Spleen (tissue), 11 donors: Measurements from ENCODE around the gene NLRP4. TPM values are rescaled to one million over a fixed set of nuclear protein-coding genes. Genes with fewer than 3 reads are reported as not detected.

Source experiments
- DNase-seq: peaks from one replicate; pipeline ENCODE4 v3.0.0-alpha.2; 2020
- H3K27ac ChIP-seq, 8 donors: fragments of 200-600 bp; sonication (generic) in 7 of 8; 1 replicate in 4 of 8; 2 replicates in 4 of 8; pipeline versions ENCODE4 v1.5.0 to v1.8.0; 2016 to 2021; ENCODE audit warnings: inconsistent platforms in 4 of 8, mild to moderate bottlenecking in 4 of 8, moderate library complexity in 1 of 8
- H3K27me3 ChIP-seq, 7 donors: fragments of 200-600 bp; sonication (generic) in 6 of 7; replicated peaks in 1 of 7; 1 replicate in 4 of 7; 2 replicates in 3 of 7; pipeline versions ENCODE4 v1.5.0 to v1.8.0; 2016 to 2021; ENCODE audit warnings: inconsistent platforms in 3 of 7, mild to moderate bottlenecking in 1 of 7
- H3K36me3 ChIP-seq, 6 donors: fragments of 200-600 bp; sonication (generic) in 5 of 6; 1 replicate in 4 of 6; 2 replicates in 2 of 6; pipeline versions ENCODE4 v1.5.0 to v1.8.0; 2016 to 2021; ENCODE audit warnings: inconsistent platforms in 2 of 6
- H3K4me1 ChIP-seq, 6 donors: fragments of 200-600 bp; sonication (generic) in 5 of 6; 1 replicate in 3 of 6; 2 replicates in 3 of 6; pipeline versions ENCODE4 v1.5.0 to v1.8.0; 2016 to 2021; ENCODE audit warnings: inconsistent platforms in 3 of 6
- H3K4me3 ChIP-seq, 8 donors: fragments of 200-600 bp; sonication (generic) in 7 of 8; 1 replicate in 4 of 8; 2 replicates in 4 of 8; pipeline versions ENCODE4 v1.5.0 to v1.8.0; 2016 to 2021; ENCODE audit warnings: inconsistent platforms in 4 of 8, mild to moderate bottlenecking in 4 of 8, moderate library complexity in 2 of 8
- H3K9me3 ChIP-seq, 8 donors: fragments of 200-600 bp; sonication (generic) in 7 of 8; 1 replicate in 4 of 8; 2 replicates in 4 of 8; pipeline versions ENCODE4 v1.5.0 to v1.8.0; 2016 to 2021; ENCODE audit warnings: inconsistent platforms in 4 of 8
- POLR2A ChIP-seq, 3 donors: fragments of 450-650 bp; IDR thresholded peaks; one replicate each; pipeline ENCODE4 v1.5.1; 2017; ENCODE audit warnings: antibody characterized with exemption in 3 of 3, mild to moderate bottlenecking in 1 of 3
- POLR2AphosphoS5 ChIP-seq, 3 donors: sonication (generic); formaldehyde crosslinking; IDR thresholded peaks; one replicate each; pipeline ENCODE4 v1.5.1; 2017; ENCODE audit warnings: antibody characterized with exemption in 3 of 3
- WGBS, 5 donors: extraction: QIAGEN DNeasy Blood & Tissue Kit in 3 of 5; methylation state at CpG; one replicate each; pipeline versions ENCODE4 v1.1.5 to v1.1.7; 2013 to 2018; 5-methylcytosine and 5-hydroxymethylcytosine counted together
- intact Hi-C: fragments of 100-400 bp; cut with DNase I; formaldehyde crosslinking; loops from one replicate; pipeline ENCODE4 v1.15.0; 2023; ENCODE audit warnings: low total_unique reads
- polyA plus RNA-seq, 3 donors: library from polyadenylated mRNA; stranded (reverse); fragments of 200-250 nt; gene quantifications; one replicate each; pipeline ENCODE4 v1.2.1, GENCODE V29; 2013
- total RNA-seq, 7 donors: library from RNA; depleted of rRNA in 3 of 7; stranded (reverse); fragments of >200 nt in 3 of 7; fragmentation: NEBNext Ultra II Directional in 4 of 7; extraction: Animal tissue kit (Norgen Biotek cat#: 25700) in 4 of 7; gene quantifications; one replicate each; pipeline versions ENCODE4 v1.1.0 to v1.2.1, GENCODE V29; 2016 to 2021
- TF ChIP-seq, protein P1 (sequence below), 11 experiments: fragments of 200-600 bp in 7 of 11; fragments of 450-650 bp in 4 of 11; sonication (generic) in 4 of 11; IDR thresholded peaks in 8 of 11; conservative IDR thresholded peaks in 3 of 11; 1 replicate in 7 of 11; 2 replicates in 4 of 11; pipeline versions ENCODE4 v1.4.0 to v1.8.0; 2016 to 2021; ENCODE audit warnings: antibody characterized with exemption in 11 of 11, inconsistent platforms in 4 of 11, mild to moderate bottlenecking in 1 of 11
- donor health status: healthy with polysubstance abuse.
- donor health status: DM: no; HTN: no; CAD: no; lungs with moderate emphysema.
- donor health status: DM: no; HTN: no; CAD: no.
- donor health status: Bipolar disorder and iron deficiency.
- donor health status: healthy.
- donor health status: DM: no; HTN: no; CAD: no.
- donor health status: DM: yes; HTN: yes; CAD: no.

Gene NLRP4
- total and polyA plus RNA-seq, 10 donors = 0.04 to 1.1 (median 0.34) TPM; not detected in 5

DNA sequence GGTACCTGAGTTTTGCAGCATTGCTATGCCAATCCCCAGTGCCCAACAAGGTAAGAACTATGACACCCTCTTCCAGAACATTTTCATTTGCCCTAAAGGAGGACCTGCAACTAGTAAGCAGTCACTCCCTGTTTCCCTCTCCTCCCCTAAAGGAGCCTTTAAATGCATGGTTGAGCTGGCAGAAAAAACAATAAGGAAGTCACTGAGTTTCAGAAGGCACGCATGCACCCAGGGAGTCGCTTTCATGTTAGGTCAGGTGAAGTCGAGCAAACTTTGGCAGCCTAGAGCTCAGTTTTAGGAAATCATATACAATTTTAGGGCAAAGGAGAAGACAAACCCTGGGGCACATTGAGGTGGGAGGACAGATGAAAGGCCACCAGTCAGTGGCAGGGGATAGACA is 16.3 kb upstream of the NLRP4 start:
- H3K9me3 ChIP-seq = peaks cover 0 to 7% (median 0%) of the 10 kb centered on the region in 8 donors

GRCh38 chr19:55830656-55831055 is 5.7 kb upstream of the NLRP4 start:
- DNase-seq = no peak
- Histone ChIP-seq H3K36me3 (no peaks in the 10 kb centered on the region), H3K27me3 (peaks cover 0 to 5% (median 0%) of the 10 kb centered on the region in 7 donors), H3K4me3 (no peak overlapping the region), H3K9me3 (no peaks in the 10 kb centered on the region), H3K27ac (no peak overlapping the region), H3K4me1 (no peaks in the 10 kb centered on the region)
- WGBS, 5 donors = 71 to 79% (median 74%) methylated on average over 5 of the region's 5 CpGs
- intact Hi-C loops = no loop called here
- TF ChIP-seq, protein P1, sequence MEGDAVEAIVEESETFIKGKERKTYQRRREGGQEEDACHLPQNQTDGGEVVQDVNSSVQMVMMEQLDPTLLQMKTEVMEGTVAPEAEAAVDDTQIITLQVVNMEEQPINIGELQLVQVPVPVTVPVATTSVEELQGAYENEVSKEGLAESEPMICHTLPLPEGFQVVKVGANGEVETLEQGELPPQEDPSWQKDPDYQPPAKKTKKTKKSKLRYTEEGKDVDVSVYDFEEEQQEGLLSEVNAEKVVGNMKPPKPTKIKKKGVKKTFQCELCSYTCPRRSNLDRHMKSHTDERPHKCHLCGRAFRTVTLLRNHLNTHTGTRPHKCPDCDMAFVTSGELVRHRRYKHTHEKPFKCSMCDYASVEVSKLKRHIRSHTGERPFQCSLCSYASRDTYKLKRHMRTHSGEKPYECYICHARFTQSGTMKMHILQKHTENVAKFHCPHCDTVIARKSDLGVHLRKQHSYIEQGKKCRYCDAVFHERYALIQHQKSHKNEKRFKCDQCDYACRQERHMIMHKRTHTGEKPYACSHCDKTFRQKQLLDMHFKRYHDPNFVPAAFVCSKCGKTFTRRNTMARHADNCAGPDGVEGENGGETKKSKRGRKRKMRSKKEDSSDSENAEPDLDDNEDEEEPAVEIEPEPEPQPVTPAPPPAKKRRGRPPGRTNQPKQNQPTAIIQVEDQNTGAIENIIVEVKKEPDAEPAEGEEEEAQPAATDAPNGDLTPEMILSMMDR (IDR thresholded peaks at IDR 0.05 in 8 of 11, conservative IDR thresholded peaks at IDR 0.05 in 3 of 11) = no peak
- no peak for TF ChIP-seq POLR2A (IDR thresholded peaks at IDR 0.05)
- no peak for TF ChIP-seq POLR2AphosphoS5 (IDR thresholded peaks at IDR 0.05)

More for the DNA sequence above, 16.3 kb upstream of the NLRP4 start:
- intact Hi-C loops = no loop called here
- no peak overlapping the region for H3K4me3 ChIP-seq
- DNase-seq = no peak
- WGBS, 5 donors = 53 to 82% (median 78%) methylated on average over 3 of the region's 3 CpGs
- H3K27ac ChIP-seq = no peak overlapping the region
- H3K27me3 ChIP-seq = peaks cover 0 to 13% (median 0%) of the 10 kb centered on the region in 7 donors
- H3K4me1 ChIP-seq = no peaks in the 10 kb centered on the region
- H3K36me3 ChIP-seq = no peaks in the 10 kb centered on the region
- TF ChIP-seq, protein P1 (IDR thresholded peaks at IDR 0.05 in 8 of 11, conservative IDR thresholded peaks at IDR 0.05 in 3 of 11) = no peak
- TF ChIP-seq POLR2A (IDR thresholded peaks at IDR 0.05) (no peak), POLR2AphosphoS5 (IDR thresholded peaks at IDR 0.05) (no peak)

GRCh38 chr19:55831846-55832245 is 4.5 kb upstream of the NLRP4 start, which contains the start of gene NLRP11:
NLRP11 (minus strand) TSS chr19:55831999; CDS start chr19:55818174, 13,825 bp downstream.
- Histone ChIP-seq H3K4me1 (no peaks in the 10 kb centered on the region), H3K4me3 (no peak within 1 kb of the TSS), H3K27ac (no peak within 1 kb of the TSS), H3K36me3 (no peaks in the 10 kb centered on the region), H3K27me3 (peaks cover 0 to 5% (median 0%) of the 10 kb centered on the region in 7 donors), H3K9me3 (peaks cover 0 to 10% (median 0%) of the 10 kb centered on the region in 8 donors)
- TF ChIP-seq, protein P1 (IDR thresholded peaks at IDR 0.05 in 8 of 11, conservative IDR thresholded peaks at IDR 0.05 in 3 of 11) = no peak
- no peak for TF ChIP-seq POLR2A (IDR thresholded peaks at IDR 0.05)
- no peak for TF ChIP-seq POLR2AphosphoS5 (IDR thresholded peaks at IDR 0.05)
- intact Hi-C loops = no loop called here
- 83 to 94% (median 89%) methylated on average over 8 to 10 of the region's 10 CpGs for WGBS, 5 donors
- DNase-seq = no peak

GRCh38 chr19:55832676-55833075 is 3.7 kb upstream of the NLRP4 start:
- no peak for DNase-seq
- H3K4me1 ChIP-seq = no peaks in the 10 kb centered on the region
- peaks cover 0 to 5% (median 0%) of the 10 kb centered on the region in 7 donors for H3K27me3 ChIP-seq
- H3K9me3 ChIP-seq = peaks cover 0 to 10% (median 0%) of the 10 kb centered on the region in 8 donors
- intact Hi-C loops = no loop called here
- WGBS, 5 donors = 70 to 85% (median 77%) methylated on average over 4 of the region's 4 CpGs
- TF ChIP-seq, protein P1 (IDR thresholded peaks at IDR 0.05 in 8 of 11, conservative IDR thresholded peaks at IDR 0.05 in 3 of 11) = no peak
- no peak for TF ChIP-seq POLR2AphosphoS5 (IDR thresholded peaks at IDR 0.05)
- TF ChIP-seq POLR2A (IDR thresholded peaks at IDR 0.05) = no peak
- no peak overlapping the region for H3K27ac ChIP-seq
- H3K4me3 ChIP-seq = no peak overlapping the region
- H3K36me3 ChIP-seq = no peaks in the 10 kb centered on the region
